GM19395 (cell line): ENCODE data around the gene PRPF6.

Source experiments
- ATAC-seq: cut with Tn5 transposase; IDR thresholded peaks from one replicate; pipeline ENCODE4 v1.9.1; 2021; ENCODE audit warnings: mild to moderate bottlenecking, moderate library complexity; ENCODE audit not compliant: unreplicated experiment

The PRPF6 gene

GRCh38 chr20:64062276-64062595, 81.3 kb downstream of the PRPF6 start:
- no peak for ATAC-seq

- peak; percentile 80 for ATAC-seq
Measured at GRCh38 chr20:64062596-64063388, 81.9 kb downstream of the PRPF6 start, which contains the start of gene TCEA2. TSS of gene TCEA2 (plus strand) at chr20:64063198. CDS start at chr20:64063313, 115 bp downstream.

- ATAC-seq, result no peak
Measured at GRCh38 chr20:64063389-64064144, 82.6 kb downstream of the PRPF6 start.

- ATAC-seq, result no peak
Measured at GRCh38 chr20:64064145-64064698, 83.3 kb downstream of the PRPF6 start.

- no peak for ATAC-seq
Measured at GRCh38 chr20:64065062-64065973, 84.4 kb downstream of the PRPF6 start.

GRCh38 chr20:64065974-64066343, 85.0 kb downstream of the PRPF6 start:
- no peak for ATAC-seq

GRCh38 chr20:64067005-64067632, 86.2 kb downstream of the PRPF6 start:
- no peak for ATAC-seq

GRCh38 chr20:64067733-64068307, 86.9 kb downstream of the PRPF6 start:
- no peak for ATAC-seq

GRCh38 chr20:64068386-64069208, 87.7 kb downstream of the PRPF6 start:
- no peak for ATAC-seq

GRCh38 chr20:64069209-64069613, 88.3 kb downstream of the PRPF6 start:
- no peak for ATAC-seq

- no peak for ATAC-seq
Measured at GRCh38 chr20:64069614-64070243, 88.8 kb downstream of the PRPF6 start.

GRCh38 chr20:64070244-64070993, 89.5 kb downstream of the PRPF6 start:
- no peak for ATAC-seq

GRCh38 chr20:64071341-64072332, 90.7 kb downstream of the PRPF6 start:
- no peak for ATAC-seq

- ATAC-seq, result no peak
Measured at GRCh38 chr20:64072498-64073063, 91.6 kb downstream of the PRPF6 start.

GRCh38 chr20:64073476-64074183, 92.7 kb downstream of the PRPF6 start:
- no peak for ATAC-seq
